CD4-positive, alpha-beta T cell treated with Interleukin-1 beta for 1 hour (primary cell): ENCODE data around the gene NDST1.

Experiments used
- DNase-seq, 2 donors: peaks; one replicate each; pipeline ENCODE4 v3.0.0-alpha.2; 2020 to 2022

The NDST1 gene

GRCh38 chr5:150573867-150574817 lies 66.2 kb downstream of the NDST1 start:
- no peak for DNase-seq

GRCh38 chr5:150574818-150575547 lies 67.1 kb downstream of the NDST1 start:
- DNase-seq: no peak

GRCh38 chr5:150575745-150576448 lies 68.0 kb downstream of the NDST1 start:
- DNase-seq: no peak

- no peak for DNase-seq
Measured at GRCh38 chr5:150576449-150576949, 68.6 kb downstream of the NDST1 start.

GRCh38 chr5:150577378-150578139 lies 69.6 kb downstream of the NDST1 start:
- no peak for DNase-seq

GRCh38 chr5:150578781-150579461 lies 71.0 kb downstream of the NDST1 start:
- no peak for DNase-seq

DNA sequence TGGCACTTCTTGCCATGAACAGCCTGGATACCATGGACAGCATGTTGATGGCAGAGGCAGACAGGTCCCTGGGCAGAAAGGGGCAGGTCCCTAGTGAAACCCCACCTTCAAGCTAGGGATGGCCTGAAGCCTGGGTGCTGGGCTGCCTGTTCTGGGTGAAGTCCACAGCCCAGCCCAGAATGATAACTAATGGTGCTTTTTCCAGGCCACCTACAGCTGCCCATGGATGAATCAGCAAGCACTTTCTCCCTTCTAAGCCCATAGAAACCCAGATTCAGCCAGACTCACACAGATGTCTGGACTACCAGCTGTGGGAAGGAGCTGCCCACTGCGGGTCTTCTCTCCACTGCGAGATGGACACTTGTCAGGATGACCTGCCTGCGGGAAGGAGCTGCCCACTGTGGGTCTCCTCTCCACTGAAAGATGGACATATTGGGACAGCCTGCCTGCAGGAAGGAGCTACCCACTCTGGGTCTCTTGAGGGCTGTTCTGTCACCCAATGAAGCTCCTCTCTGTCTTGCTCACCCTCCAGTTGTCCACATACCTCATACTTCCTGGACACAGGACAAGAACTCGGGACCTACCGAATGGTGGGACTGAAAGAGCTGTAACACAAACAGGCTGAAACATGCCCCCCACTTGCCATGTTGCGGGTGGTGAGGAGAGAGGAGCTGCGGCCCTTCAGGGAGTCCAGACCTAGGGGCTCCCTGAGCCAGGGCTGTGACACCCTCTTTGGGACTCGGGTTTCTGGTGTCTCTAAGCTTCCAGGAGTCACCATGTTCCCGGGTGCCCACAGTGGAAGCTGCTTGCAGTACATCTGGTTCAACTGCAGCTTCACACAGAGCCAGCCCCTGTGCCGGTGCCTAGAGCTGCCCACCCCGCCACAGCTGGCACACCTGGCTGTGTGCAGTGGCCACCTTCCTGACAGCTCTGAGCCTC lies 71.8 kb downstream of the NDST1 start:
- DNase-seq: no peak

DNA sequence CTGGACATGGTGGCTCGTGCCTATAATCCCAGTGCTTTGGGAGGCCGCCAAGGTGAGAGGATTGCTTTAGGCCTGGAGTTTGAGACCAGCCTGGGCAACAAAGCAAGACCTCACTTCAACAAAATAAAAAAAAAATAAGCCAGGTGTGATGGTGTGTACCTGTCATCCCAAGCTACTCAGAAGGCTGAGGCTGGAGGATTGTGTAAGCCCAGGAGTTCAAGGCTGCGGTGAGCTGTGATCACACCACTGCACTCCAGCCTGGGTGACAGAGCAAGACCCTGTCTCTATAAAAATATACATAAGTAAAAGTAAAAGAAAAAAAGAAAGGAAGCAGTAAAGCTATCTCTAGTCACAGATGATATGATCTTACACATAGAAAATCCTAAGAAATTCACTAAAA lies 73.0 kb downstream of the NDST1 start:
- no peak for DNase-seq

- no peak for DNase-seq
Measured at GRCh38 chr5:150582241-150583109, 74.5 kb downstream of the NDST1 start.

- DNase-seq: no peak
Measured at GRCh38 chr5:150583541-150584225, 75.8 kb downstream of the NDST1 start.

- no peak for DNase-seq
Measured at GRCh38 chr5:150584556-150585335, 76.8 kb downstream of the NDST1 start.

DNA sequence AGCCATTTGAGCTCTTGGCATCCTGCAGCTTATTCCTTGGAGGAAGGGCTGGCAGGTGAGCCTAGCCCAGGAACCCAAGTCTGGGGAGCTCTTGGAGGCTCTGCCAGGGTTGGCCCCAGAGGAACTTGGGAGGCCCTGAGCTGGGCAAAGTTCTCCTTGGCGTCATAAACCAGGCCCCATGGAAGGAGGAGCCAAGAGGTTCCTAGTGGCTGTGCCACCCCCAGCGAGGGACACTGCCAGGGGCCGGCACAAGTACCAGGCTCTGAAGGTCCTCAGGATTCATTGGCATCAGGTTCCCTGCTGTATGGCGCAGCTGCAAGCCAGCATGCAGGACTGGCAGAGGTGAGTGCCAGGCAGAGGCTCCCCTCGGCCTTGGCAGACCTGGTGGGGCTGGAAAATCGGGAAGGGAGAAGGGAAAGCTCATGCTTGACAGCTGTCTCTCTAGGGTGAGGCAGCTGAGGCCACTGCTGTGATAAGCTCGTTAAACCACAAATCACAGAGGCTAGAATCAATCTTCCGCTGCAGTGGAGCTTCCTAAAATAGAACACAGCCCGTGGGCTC lies 77.9 kb downstream of the NDST1 start:
- no peak for DNase-seq

- DNase-seq: no peak
Measured at GRCh38 chr5:150587016-150587415, 79.1 kb downstream of the NDST1 start.

- DNase-seq: no peak
Measured at GRCh38 chr5:150587856-150588595, 80.1 kb downstream of the NDST1 start.

GRCh38 chr5:150588596-150588890 lies 80.6 kb downstream of the NDST1 start:
- no peak for DNase-seq

DNA sequence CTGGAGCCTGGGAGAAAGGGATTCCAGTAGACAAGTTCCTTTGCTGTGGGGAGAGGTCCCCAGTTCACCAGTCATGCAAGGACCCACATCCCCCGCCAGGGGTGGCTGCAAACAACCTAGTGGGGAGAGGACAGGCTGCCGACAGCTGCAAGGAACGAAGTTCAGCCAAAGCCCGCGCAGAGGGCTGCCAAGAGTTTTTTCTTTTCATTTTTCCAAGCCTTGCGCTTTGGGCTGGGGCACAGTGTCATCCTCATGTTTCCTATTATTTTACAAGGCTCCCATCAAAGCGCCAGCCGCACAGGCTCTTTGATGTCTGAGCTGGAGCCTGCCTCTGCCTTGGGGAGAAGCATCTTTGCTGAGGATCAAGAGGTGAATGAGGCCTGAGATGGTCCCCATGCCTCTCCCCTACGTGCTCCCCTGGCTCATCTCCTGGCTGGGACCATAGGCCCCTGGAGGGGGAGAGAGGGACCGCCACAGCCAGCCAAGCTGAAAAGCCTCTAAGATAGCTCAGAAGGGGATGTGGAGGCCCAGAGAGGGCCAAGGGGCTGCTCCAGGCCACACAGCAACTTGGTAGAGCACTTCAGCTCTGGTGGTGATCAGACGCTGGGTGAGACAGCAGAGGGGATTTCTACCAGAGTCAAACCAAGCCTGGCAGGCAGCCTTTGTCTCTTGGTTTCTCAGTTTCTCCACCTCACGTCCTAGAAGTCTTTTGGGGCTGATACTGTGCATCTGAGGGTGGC lies 82.1 kb downstream of the NDST1 start:
- no peak for DNase-seq
